Measurements from ENCODE around the gene IPPK.

DNA sequence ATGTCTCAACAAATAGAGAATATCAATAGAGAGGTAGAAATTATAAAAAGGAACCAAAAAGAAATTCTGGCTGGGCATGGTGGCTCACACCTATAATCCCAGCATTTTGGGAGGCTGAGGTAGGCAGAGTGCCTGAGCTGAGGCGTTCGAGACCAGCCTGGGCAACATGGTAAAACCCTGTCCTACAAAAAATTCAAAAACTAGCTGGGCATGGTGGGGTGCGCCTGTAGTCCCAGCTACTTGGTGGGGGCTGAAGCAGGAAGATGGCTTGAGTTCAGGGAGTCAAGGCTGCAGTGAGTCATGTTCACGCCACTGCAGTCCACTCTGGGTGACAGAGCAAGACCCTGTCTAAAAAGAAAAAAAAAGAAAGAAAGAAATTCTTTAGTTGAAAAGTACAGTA is 24.9 kb downstream of the IPPK start:
- no peak for TF ChIP-seq GATA3 (IDR thresholded peaks at IDR 0.05; ENCODE audit: low read depth, low read length)
- no peak for TF ChIP-seq GATA2 (IDR thresholded peaks at IDR 0.05; ENCODE audit: low read depth, low read length)
